ENCODE measurements around the gene ACVR2B. TPM values are rescaled to one million over a fixed set of nuclear protein-coding genes. Genes with fewer than 3 reads are reported as not detected.

ACVR2B gene
- total and polyA plus RNA-seq, 2 donors (not counting 1 experiment from before 2014, with no cell fraction given): 0.18 to 4.2 TPM

DNA sequence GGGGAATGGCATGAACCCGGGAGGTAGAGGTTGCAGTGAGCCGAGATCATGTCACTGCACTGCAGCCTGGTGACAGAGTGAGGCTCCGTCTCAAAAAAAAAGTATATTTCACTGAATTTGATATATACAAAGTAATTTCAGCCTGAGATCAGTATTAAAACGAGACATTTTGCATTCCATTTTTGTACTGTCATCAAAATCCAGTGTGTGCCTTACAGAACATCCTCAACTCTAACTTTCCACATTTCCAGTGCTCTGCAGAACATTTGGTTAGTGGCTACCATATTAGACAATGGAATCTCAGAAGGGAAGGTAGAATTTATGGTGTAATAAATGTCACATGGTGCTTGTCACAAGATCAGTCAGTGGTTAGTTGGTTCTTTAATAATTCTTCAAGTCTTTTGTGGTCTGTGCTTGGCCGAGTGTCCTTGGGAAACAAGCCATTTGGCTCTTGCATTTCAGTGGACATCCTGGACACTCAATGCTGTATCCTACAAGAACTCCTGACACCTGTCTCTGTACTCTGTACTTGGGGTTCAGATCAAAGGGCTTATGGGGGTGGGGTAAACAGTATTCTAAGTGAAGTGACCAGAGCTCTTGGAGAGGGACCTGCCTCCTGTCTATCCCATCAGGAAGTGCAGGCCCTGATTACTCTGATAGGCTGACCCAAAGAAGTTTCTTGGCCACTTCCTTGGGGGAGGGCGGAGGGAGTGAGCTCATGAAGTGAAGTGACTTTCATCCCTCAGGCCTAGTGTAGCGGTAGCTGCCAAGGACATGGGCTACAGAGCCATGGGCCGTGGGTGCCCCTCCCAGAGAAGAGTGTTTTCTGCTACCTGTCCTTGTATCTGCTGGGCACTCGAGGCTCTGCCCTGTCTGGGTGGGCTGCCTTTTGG is 3.7 kb downstream of the ACVR2B start:
- POLR2A ChIA-PET: no interaction called here
- Histone ChIP-seq H3K36me3 (replicated peaks in 1 of 2; ENCODE audit: control extremely low read depth in 1 of 2, control insufficient read depth in 1 of 2, extremely low read depth in 1 of 2, insufficient read depth in 2 of 2, low read length in 1 of 2) (no peaks in the 10 kb centered on the region), H3K27ac (ENCODE audit: low read length in 2 of 2) (no peak overlapping the region), H3K4me1 (ENCODE audit: control insufficient read depth in 2 of 2, insufficient read depth in 2 of 2, low read length in 2 of 2) (peaks cover 13 to 24% of the 10 kb centered on the region in 2 donors), H3K9me3 (ENCODE audit: control extremely low read depth in 1 of 3, control insufficient read depth in 2 of 3, insufficient read depth in 1 of 3, low read length in 2 of 3) (peaks cover 0 to 11% (median 0%) of the 10 kb centered on the region in 3 donors), H4K20me1 (ENCODE audit: control insufficient read depth, insufficient read depth, low read length, poor library complexity, severe bottlenecking) (no peaks in the 10 kb centered on the region), H3K9ac (ENCODE audit: low read length) (no peak overlapping the region), H3K27me3 (replicated peaks in 1 of 4; ENCODE audit: control extremely low read depth in 1 of 4, control insufficient read depth in 3 of 4, insufficient read depth in 4 of 4, low read length in 3 of 4) (peaks cover 0 to 29% (median 6%) of the 10 kb centered on the region in 4 experiments), H3K4me3 (ENCODE audit: control extremely low read depth in 1 of 5, extremely low read depth in 1 of 5, insufficient read depth in 1 of 5, low read depth in 2 of 5, low read length in 4 of 5) (no peak overlapping the region), H2AFZ (ENCODE audit: insufficient read depth, low read depth, low read length, poor library complexity, severe bottlenecking) (no peak overlapping the region), H3K4me2 (replicated peaks; ENCODE audit: low read depth, low read length, poor library complexity, severe bottlenecking) (no peak overlapping the region), H3K79me2 (ENCODE audit: control insufficient read depth, insufficient read depth, low read length) (no peaks in the 10 kb centered on the region)
- intact Hi-C loops (cut with micrococcal nuclease): loop anchor here (10.0 kb wide), 1 partner anchor 113 kb away; the partner anchor contains the start of gene XYLB
- TF ChIP-seq EZH2 (IDR thresholded peaks at IDR 0.05; ENCODE audit: borderline replicate concordance, insufficient read depth, low read depth, low read length, poor library complexity, severe bottlenecking): no peak
- TF ChIP-seq, protein P1, sequence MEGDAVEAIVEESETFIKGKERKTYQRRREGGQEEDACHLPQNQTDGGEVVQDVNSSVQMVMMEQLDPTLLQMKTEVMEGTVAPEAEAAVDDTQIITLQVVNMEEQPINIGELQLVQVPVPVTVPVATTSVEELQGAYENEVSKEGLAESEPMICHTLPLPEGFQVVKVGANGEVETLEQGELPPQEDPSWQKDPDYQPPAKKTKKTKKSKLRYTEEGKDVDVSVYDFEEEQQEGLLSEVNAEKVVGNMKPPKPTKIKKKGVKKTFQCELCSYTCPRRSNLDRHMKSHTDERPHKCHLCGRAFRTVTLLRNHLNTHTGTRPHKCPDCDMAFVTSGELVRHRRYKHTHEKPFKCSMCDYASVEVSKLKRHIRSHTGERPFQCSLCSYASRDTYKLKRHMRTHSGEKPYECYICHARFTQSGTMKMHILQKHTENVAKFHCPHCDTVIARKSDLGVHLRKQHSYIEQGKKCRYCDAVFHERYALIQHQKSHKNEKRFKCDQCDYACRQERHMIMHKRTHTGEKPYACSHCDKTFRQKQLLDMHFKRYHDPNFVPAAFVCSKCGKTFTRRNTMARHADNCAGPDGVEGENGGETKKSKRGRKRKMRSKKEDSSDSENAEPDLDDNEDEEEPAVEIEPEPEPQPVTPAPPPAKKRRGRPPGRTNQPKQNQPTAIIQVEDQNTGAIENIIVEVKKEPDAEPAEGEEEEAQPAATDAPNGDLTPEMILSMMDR (IDR thresholded peaks at IDR 0.05): no peak
- CTCF ChIA-PET: no interaction called here
- ATAC-seq (ENCODE audit: low read depth) (no peak), DNase-seq (no peak)
- H3K4me3 Mint-ChIP-seq: no peak overlapping the region
- 96% methylated on average over 5 of the region's 9 CpGs for WGBS (ENCODE audit: insufficient coverage)
- peaks cover 12% of the 10 kb centered on the region for H3K27me3 Mint-ChIP-seq
- H3K4me1 Mint-ChIP-seq: peaks cover 15% of the 10 kb centered on the region
- no peaks in the 10 kb centered on the region for H3K9me3 Mint-ChIP-seq (ENCODE audit: insufficient read depth)
- no peak overlapping the region for H3K27ac Mint-ChIP-seq
